ENCODE measurements around the gene CFAP119.
A peak's percentile ranks its signal among the peaks of the same experiment; 100 is the strongest.
"Not testable (repeated sequence)": the region's sequence is repeated elsewhere in the genome, so short reads cannot be mapped to it uniquely, and the experiment has no call there.

The CFAP119 gene

GRCh38 chr16:30761928-30762902, at the start of gene CFAP119, which contains the start of gene RNF40:
TSS of gene CFAP119 (minus strand) at chr16:30762062. CDS start at chr16:30761748, 314 bp downstream.
TSS of gene RNF40 (plus strand) at chr16:30762322. CDS start at chr16:30762546, 224 bp downstream.
- no peak for TF ChIP-seq CTCF (IDR thresholded peaks at IDR 0.05; ENCODE audit: borderline replicate concordance, insufficient read depth, low read depth, low read length)
- H3K4me3 ChIP-seq (ENCODE audit: low read depth, low read length): peak within 1 kb of the TSS; percentile 80

DNA sequence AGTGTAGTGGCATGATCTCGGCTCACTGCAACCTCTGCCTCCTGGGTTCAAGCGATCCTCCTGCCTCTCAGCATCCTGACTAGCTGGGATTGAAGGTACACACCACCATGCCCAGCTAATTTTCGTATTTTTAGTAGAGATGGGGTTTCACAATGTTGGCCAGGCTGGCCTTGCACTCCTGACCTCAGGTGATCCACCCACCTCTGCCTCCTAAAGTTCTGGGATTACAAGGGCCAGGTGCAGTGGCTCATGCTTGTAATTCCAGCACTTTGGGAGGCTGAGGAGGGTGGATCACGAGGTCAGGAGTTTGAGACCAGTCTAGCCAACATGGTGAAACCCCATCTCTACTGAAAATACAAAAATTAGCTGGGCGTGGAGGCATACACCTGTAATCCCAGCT, 47.8 kb upstream of the CFAP119 start:
- not testable (repeated sequence) for H3K4me3 ChIP-seq (ENCODE audit: low read depth, low read length)

DNA sequence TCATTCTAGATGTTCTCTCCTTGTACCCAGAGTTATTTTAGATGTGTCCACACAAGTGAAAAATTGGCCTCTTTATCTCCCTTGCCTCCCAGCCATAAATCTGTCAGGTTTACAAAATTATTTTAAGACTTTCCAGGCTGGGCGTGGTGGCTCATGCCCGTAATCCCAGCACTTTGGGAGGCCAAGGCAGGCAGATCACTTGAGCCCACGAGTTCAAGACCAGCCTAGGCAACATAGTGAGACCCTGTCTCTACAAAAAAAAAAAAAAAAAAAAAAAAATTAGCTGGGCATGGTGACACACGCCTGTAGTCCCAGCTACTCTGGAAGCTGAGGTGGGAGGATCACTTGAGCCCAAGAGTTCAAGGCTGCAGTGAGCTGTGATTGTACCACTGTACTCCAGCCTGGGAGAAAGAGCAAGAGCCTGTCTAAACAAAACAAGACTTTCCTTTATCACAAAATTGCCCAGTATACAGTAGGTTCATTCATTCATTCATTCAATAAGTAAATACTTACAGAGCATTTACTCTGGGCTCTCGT, 47.1 kb upstream of the CFAP119 start:
- not testable (repeated sequence) for H3K4me3 ChIP-seq (ENCODE audit: low read depth, low read length)

- TF ChIP-seq CTCF (IDR thresholded peaks at IDR 0.05; ENCODE audit: borderline replicate concordance, insufficient read depth, low read depth, low read length): no peak
- no peak overlapping the region for H3K4me3 ChIP-seq (ENCODE audit: low read depth, low read length)
These were observed 46.3 kb upstream of the CFAP119 start for GRCh38 chr16:30808146-30808545.

DNA sequence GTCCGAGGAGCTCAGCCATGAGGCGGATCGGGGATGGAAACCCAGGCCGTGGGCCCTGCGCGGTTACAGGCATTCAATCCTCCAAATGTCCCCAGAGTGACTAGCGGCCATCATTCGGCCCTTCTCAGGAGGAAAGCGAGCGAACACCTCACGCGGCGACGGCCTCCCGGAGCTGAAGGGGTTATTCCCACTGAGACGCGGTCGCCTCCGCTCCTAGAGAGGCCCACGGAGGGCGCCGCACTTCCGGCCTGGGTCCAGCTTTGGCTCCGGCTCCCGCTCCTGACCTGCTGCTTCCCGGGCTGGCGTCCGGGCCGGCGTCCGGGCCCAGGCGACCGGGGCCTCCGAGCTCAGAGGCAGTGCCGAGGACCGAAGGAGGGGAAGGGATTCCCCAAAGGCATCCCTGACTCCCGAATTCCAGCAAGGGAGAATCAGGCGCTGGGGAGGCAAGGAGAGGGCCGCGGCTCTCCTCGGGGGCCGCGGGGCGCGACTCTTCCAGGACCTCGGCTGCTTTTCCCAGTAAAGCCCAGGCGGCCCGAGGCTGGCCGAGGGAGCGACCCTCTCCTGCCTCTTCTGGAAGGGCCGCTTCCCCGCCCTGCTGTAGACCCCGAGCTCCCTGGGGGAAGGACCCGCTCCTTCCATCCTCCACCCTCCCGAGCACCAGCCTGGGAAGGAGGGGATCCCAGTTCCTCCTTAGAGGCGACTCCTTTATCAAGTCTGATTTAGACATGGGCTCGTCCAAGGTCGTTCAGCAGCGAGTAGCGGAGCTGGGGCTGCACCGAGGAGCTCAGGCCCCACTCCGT, 43.7 kb upstream of the CFAP119 start:
- peak overlapping the region; percentile 42 for H3K4me3 ChIP-seq (ENCODE audit: low read depth, low read length)
- TF ChIP-seq CTCF (IDR thresholded peaks at IDR 0.05; ENCODE audit: borderline replicate concordance, insufficient read depth, low read depth, low read length): no peak

DNA sequence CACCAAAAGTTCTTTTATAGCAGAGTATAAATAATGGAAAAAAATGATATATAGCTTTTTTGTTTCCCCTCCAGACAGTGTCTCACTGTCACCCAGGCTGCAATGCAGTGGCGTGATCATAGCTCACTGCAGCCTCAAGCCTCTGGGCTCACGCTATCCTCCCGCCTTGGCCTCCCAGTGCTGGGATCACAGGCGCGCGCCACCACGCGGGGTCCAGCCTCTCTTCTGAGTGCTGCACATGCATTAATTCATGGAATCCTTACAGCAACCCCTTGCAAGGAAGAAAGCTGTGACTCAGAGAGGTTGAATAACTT, 43.2 kb upstream of the CFAP119 start:
- no peak for TF ChIP-seq CTCF (IDR thresholded peaks at IDR 0.05; ENCODE audit: borderline replicate concordance, insufficient read depth, low read depth, low read length)
- no peak overlapping the region for H3K4me3 ChIP-seq (ENCODE audit: low read depth, low read length)

DNA sequence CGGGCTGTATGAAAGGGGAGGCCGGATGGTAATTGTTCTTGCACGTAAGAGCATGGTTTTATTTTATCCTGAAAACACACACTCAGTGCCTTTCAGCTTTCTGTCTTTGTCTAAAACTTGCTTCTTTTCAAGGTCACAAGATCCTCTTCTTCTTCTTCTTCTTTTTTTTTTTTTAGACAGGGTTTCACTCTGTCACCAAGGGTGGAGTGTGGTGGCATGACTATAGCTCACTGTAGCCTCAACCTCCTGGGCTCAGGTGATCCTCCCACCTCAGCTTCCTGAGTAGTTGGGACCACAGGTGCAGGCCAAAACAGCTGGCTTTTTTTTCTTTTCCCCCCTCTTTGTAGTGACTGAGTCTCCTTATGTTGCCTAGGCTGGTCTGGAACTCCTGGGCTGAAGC, 41.1 kb upstream of the CFAP119 start:
- no peak for TF ChIP-seq CTCF (IDR thresholded peaks at IDR 0.05; ENCODE audit: borderline replicate concordance, insufficient read depth, low read depth, low read length)
- H3K4me3 ChIP-seq (ENCODE audit: low read depth, low read length): no peak overlapping the region

Measured in GM12875 (cell line).